ENCODE data around the gene AKR1C4. TPM values are rescaled to one million over a fixed set of nuclear protein-coding genes. Genes with fewer than 3 reads are reported as not detected.

The AKR1C4 gene
- total and polyA plus RNA-seq, 12 donors: 0.20 TPM; not detected in 11

- TF ChIP-seq CTCF (IDR thresholded peaks at IDR 0.05) (no peak), POLR2A (IDR thresholded peaks at IDR 0.05) (no peak)
- intact Hi-C loops (cut with DNase I): no loop called here
- Histone ChIP-seq H3K36me3 (replicated peaks in 1 of 2) (no peaks in the 10 kb centered on the region), H3K27me3 (no peaks in the 10 kb centered on the region), H3K4me1 (replicated peaks in 1 of 2) (no peaks in the 10 kb centered on the region), H3K4me3 (no peak overlapping the region), H3K9me3 (replicated peaks in 1 of 3) (peaks cover 0 to 9% (median 0%) of the 10 kb centered on the region in 3 donors), H3K27ac (no peak overlapping the region)
- WGBS, 4 donors: 57 to 64% (median 63%) methylated on average over 2 of the region's 2 CpGs
- no peak for DNase-seq
Observed at GRCh38 chr10:5183923-5184322, 12.7 kb upstream of the AKR1C4 start.

- H3K9me3 ChIP-seq (replicated peaks in 1 of 3): peaks cover 0 to 9% (median 0%) of the 10 kb centered on the region in 3 donors
- DNase-seq: no peak
- no peak for TF ChIP-seq CTCF (IDR thresholded peaks at IDR 0.05)
- no peak for TF ChIP-seq POLR2A (IDR thresholded peaks at IDR 0.05)
- 86 to 95% (median 89%) methylated on average over 5 of the region's 5 CpGs for WGBS, 4 donors
- H3K4me1 ChIP-seq (replicated peaks in 1 of 2): no peaks in the 10 kb centered on the region
- intact Hi-C loops (cut with DNase I): no loop called here
- no peaks in the 10 kb centered on the region for H3K27me3 ChIP-seq
- H3K4me3 ChIP-seq: no peak within 1 kb of the TSS
- H3K27ac ChIP-seq: no peak within 1 kb of the TSS
- H3K36me3 ChIP-seq (replicated peaks in 1 of 2): no peaks in the 10 kb centered on the region
Observed at GRCh38 chr10:5184987-5185775, 11.5 kb upstream of the AKR1C4 start, which contains the start of gene AKR1C8. AKR1C8 (minus strand) TSS chr10:5185150; CDS start chr10:5185104, 46 bp downstream.

GRCh38 chr10:5187867-5188266 lies 8.8 kb upstream of the AKR1C4 start:
- H3K4me3 ChIP-seq: no peak overlapping the region
- H3K36me3 ChIP-seq (replicated peaks in 1 of 2): no peaks in the 10 kb centered on the region
- intact Hi-C loops (cut with DNase I): no loop called here
- TF ChIP-seq POLR2A (IDR thresholded peaks at IDR 0.05) (no peak), CTCF (IDR thresholded peaks at IDR 0.05) (no peak)
- DNase-seq: no peak
- H3K27me3 ChIP-seq: no peaks in the 10 kb centered on the region
- H3K9me3 ChIP-seq (replicated peaks in 1 of 3): no peaks in the 10 kb centered on the region
- H3K4me1 ChIP-seq (replicated peaks in 1 of 2): no peaks in the 10 kb centered on the region
- WGBS, 4 donors: 56 to 67% (median 66%) methylated on average over 5 of the region's 5 CpGs
- H3K27ac ChIP-seq: no peak overlapping the region

GRCh38 chr10:5188358-5188757 lies 8.3 kb upstream of the AKR1C4 start:
- no peaks in the 10 kb centered on the region for H3K9me3 ChIP-seq (replicated peaks in 1 of 3)
- H3K27me3 ChIP-seq: no peaks in the 10 kb centered on the region
- intact Hi-C loops (cut with DNase I): no loop called here
- 53 to 62% (median 58%) methylated on average over 2 of the region's 2 CpGs for WGBS, 4 donors
- no peaks in the 10 kb centered on the region for H3K36me3 ChIP-seq (replicated peaks in 1 of 2)
- no peak overlapping the region for H3K27ac ChIP-seq
- H3K4me3 ChIP-seq: no peak overlapping the region
- no peaks in the 10 kb centered on the region for H3K4me1 ChIP-seq (replicated peaks in 1 of 2)
- TF ChIP-seq CTCF (IDR thresholded peaks at IDR 0.05): no peak
- no peak for DNase-seq

Measured in adrenal gland (tissue), 12 donors.